Neuronal stem cell (in vitro differentiated cells): ENCODE data around the gene PDE6B.

Source experiments
- DNase-seq: peaks from one replicate; pipeline ENCODE4 v3.0.0-alpha.2; 2013; ENCODE audit warnings: low spot score
- H2AFZ ChIP-seq: one replicate; pipeline ENCODE4 v1.6.1; 2013; ENCODE audit warnings: mild to moderate bottlenecking, low read length, inconsistent platforms
- H2AK5ac ChIP-seq: 2 replicates; pipeline ENCODE4 v1.6.1; 2013; ENCODE audit warnings: low read depth, mild to moderate bottlenecking, inconsistent platforms, low read length, moderate library complexity, mixed read lengths
- H2BK120ac ChIP-seq: 2 replicates; pipeline ENCODE4 v1.6.1; 2013; ENCODE audit warnings: low read depth, mild to moderate bottlenecking, inconsistent platforms, low read length, moderate library complexity, mixed read lengths
- H2BK12ac ChIP-seq: one replicate; pipeline ENCODE4 v1.6.1; 2013; ENCODE audit warnings: low read length, inconsistent platforms
- H2BK15ac ChIP-seq: 2 replicates; pipeline ENCODE4 v1.6.1; 2013; ENCODE audit warnings: mild to moderate bottlenecking, low read length, inconsistent platforms, mixed read lengths
- H2BK5ac ChIP-seq: one replicate; pipeline ENCODE4 v1.6.1; 2013; ENCODE audit warnings: inconsistent platforms, mild to moderate bottlenecking, low read length, moderate library complexity
- H3K14ac ChIP-seq: one replicate; pipeline ENCODE4 v1.6.1; 2013; ENCODE audit warnings: low read length, inconsistent platforms
- H3K18ac ChIP-seq: 2 replicates; pipeline ENCODE4 v1.6.1; 2013; ENCODE audit warnings: low read length, inconsistent platforms
- H3K23ac ChIP-seq: 2 replicates; pipeline ENCODE4 v1.6.1; 2013; ENCODE audit warnings: low read depth, mild to moderate bottlenecking, mixed read lengths, low read length, inconsistent platforms; ENCODE audit not compliant: poor library complexity
- H3K27ac ChIP-seq: replicated peaks from 3 replicates; pipeline ENCODE4 v1.5.1; 2013; ENCODE audit warnings: low read length, inconsistent platforms
- H3K27me3 ChIP-seq, 3 experiments: 2 replicates each; pipeline ENCODE4 v1.6.1; 2013; ENCODE audit warnings: low read length in 3 of 3, mild to moderate bottlenecking in 2 of 3, inconsistent platforms in 1 of 3, low read depth in 1 of 3, mixed read lengths in 1 of 3, moderate library complexity in 1 of 3; ENCODE audit not compliant: control insufficient read depth in 3 of 3, insufficient read depth in 3 of 3
- H3K36me3 ChIP-seq, 2 donors: replicated peaks in 1 of 2; 2 replicates each; pipeline ENCODE4 v1.6.1; 2013; ENCODE audit warnings: low read length in 2 of 2; ENCODE audit not compliant: control insufficient read depth in 2 of 2, insufficient read depth in 2 of 2
- H3K4ac ChIP-seq: 2 replicates; pipeline ENCODE4 v1.6.1; 2013; ENCODE audit warnings: inconsistent platforms, mild to moderate bottlenecking, low read length, moderate library complexity
- H3K4me1 ChIP-seq, 2 donors: 1 replicate in 1 of 2; 2 replicates in 1 of 2; pipeline ENCODE4 v1.6.1; 2013; ENCODE audit warnings: low read length in 2 of 2, low read depth in 1 of 2; ENCODE audit not compliant: control insufficient read depth in 2 of 2, insufficient read depth in 1 of 2
- H3K4me2 ChIP-seq: one replicate; pipeline ENCODE4 v1.6.1; 2013; ENCODE audit warnings: mild to moderate bottlenecking, low read length, inconsistent platforms; ENCODE audit not compliant: insufficient read depth, poor library complexity, severe bottlenecking
- H3K4me3 ChIP-seq, 2 donors: 2 replicates each; pipeline ENCODE4 v1.5.1; 2013; ENCODE audit warnings: low read length in 2 of 2, mild to moderate bottlenecking in 2 of 2, inconsistent platforms in 1 of 2, moderate library complexity in 1 of 2
- H3K79me1 ChIP-seq: one replicate; pipeline ENCODE4 v1.6.1; 2013; ENCODE audit warnings: low read depth, mild to moderate bottlenecking, inconsistent platforms, low read length, moderate library complexity
- H3K9ac ChIP-seq: one replicate; pipeline ENCODE4 v1.6.1; 2013; ENCODE audit warnings: mild to moderate bottlenecking, low read depth, low read length, inconsistent platforms; ENCODE audit not compliant: poor library complexity
- H3K9me3 ChIP-seq, 2 donors: replicated peaks in 1 of 2; 2 replicates each; pipeline versions ENCODE3 to v1.6.1; 2013; ENCODE audit warnings: low read length in 2 of 2, mild to moderate bottlenecking in 2 of 2, inconsistent platforms in 1 of 2, low read depth in 1 of 2, mixed read lengths in 1 of 2, moderate library complexity in 1 of 2; ENCODE audit not compliant: control insufficient read depth in 2 of 2, insufficient read depth in 1 of 2
- H4K8ac ChIP-seq: one replicate; pipeline ENCODE4 v1.6.1; 2013; ENCODE audit warnings: low read depth, mild to moderate bottlenecking, inconsistent platforms, low read length, moderate library complexity
- H4K91ac ChIP-seq: one replicate; pipeline ENCODE4 v1.6.1; 2013; ENCODE audit warnings: low read length, low read depth, mild to moderate bottlenecking, inconsistent platforms; ENCODE audit not compliant: poor library complexity
- WGBS, 2 donors: extraction: QIAGEN DNeasy Blood & Tissue Kit; methylation state at CpG; one replicate each; pipeline ENCODE4 v1.1.7; 2013; ENCODE audit warnings: missing lambda C conversion rate in 2 of 2, mixed read lengths in 1 of 2; ENCODE audit not compliant: insufficient read length in 2 of 2, insufficient replicate concordance in 1 of 2; ENCODE audit errors: extremely low coverage in 2 of 2; 5-methylcytosine and 5-hydroxymethylcytosine counted together

PDE6B gene

DNA sequence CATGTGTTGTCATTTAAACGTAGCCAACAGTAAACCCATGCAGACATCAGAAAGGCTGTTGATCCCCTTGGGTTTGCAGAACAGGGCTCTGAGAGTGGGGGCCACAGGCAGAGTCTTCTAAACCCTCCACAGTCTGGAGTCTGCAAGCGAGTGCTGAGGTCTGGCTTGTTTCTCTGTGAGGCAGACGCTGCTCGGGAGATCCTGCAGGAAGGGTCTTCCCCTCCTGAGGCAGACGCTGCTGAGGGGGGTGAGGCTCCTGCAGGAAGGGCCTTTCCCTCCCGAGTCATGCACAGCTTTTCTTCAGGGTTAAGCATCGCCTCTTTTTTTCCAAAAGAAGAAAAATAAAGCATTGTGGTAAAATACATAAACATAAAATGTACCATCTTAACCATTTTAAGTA lies 17.1 kb upstream of the PDE6B start:
- no peak overlapping the region for H3K4me3 ChIP-seq
- no peak overlapping the region for H4K91ac ChIP-seq
- H2BK5ac ChIP-seq: no peak overlapping the region
- H3K23ac ChIP-seq: no peak overlapping the region
- H2BK120ac ChIP-seq: no peak overlapping the region
- no peak overlapping the region for H2AFZ ChIP-seq
- no peak overlapping the region for H2BK15ac ChIP-seq
- H3K36me3 ChIP-seq: no peaks in the 10 kb centered on the region
- no peak overlapping the region for H4K8ac ChIP-seq
- no peak overlapping the region for H2BK12ac ChIP-seq
- H3K9me3 ChIP-seq: peaks cover 0 to 7% of the 10 kb centered on the region in 2 donors
- DNase-seq: no peak
- no peak overlapping the region for H3K4me2 ChIP-seq
- no peaks in the 10 kb centered on the region for H3K79me1 ChIP-seq
- WGBS, 2 donors: no CpG with 5 or more reads among the region's 7 CpGs
- H3K18ac ChIP-seq: no peak overlapping the region
- H3K9ac ChIP-seq: no peak overlapping the region
- no peak overlapping the region for H3K14ac ChIP-seq
- no peak overlapping the region for H2AK5ac ChIP-seq
- H3K27ac ChIP-seq: no peak overlapping the region
- no peaks in the 10 kb centered on the region for H3K4me1 ChIP-seq
- no peak overlapping the region for H3K4ac ChIP-seq
- peaks cover 0 to 6% (median 0%) of the 10 kb centered on the region in 3 experiments for H3K27me3 ChIP-seq

DNA sequence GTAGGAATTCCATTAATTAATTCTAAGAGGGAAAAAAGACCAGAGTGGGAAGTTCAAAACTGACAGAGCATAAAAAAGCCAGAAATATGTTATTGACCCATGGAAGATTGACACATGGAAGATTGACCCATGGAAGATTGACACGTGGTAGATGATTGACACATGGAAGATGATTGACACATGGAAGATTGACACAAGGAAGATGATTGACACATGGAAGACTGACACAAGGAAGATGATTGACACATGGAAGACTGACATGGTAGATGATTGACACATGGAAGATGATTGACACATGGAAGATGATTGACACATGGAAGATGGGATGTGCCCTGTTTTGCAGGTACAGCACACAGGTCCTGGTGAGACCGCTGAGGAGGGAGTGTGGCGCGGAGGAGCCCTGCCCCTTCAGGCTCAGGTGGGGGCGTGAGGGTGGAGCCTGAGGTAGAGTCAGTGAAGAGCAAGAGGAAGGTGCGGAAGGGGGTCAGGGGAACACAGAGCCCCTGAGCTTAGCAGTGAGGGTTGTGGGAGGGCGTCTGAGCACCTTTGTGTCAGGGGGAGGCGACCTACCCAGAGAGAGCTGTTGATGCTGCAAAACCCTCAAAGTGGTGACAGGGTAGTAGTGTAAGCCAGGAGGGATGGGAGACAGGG lies 15.8 kb upstream of the PDE6B start:
- no peak overlapping the region for H2AK5ac ChIP-seq
- peak overlapping the region in 1 of 2 donors; percentile 39 for H3K4me3 ChIP-seq
- no peak overlapping the region for H2BK15ac ChIP-seq
- no peak overlapping the region for H2BK5ac ChIP-seq
- peak overlapping the region; percentile 69 for H3K23ac ChIP-seq
- peaks cover 0 to 7% of the 10 kb centered on the region in 2 donors for H3K9me3 ChIP-seq
- no peak overlapping the region for H4K8ac ChIP-seq
- H3K14ac ChIP-seq: no peak overlapping the region
- H3K18ac ChIP-seq: no peak overlapping the region
- no CpG with 5 or more reads among the region's 8 CpGs for WGBS, 2 donors
- no peaks in the 10 kb centered on the region for H3K36me3 ChIP-seq
- no peak overlapping the region for H3K4me2 ChIP-seq
- H4K91ac ChIP-seq: no peak overlapping the region
- no peaks in the 10 kb centered on the region for H3K79me1 ChIP-seq
- no peak overlapping the region for H3K27ac ChIP-seq
- H3K9ac ChIP-seq: no peak overlapping the region
- DNase-seq: no peak
- no peak overlapping the region for H2AFZ ChIP-seq
- no peak overlapping the region for H3K4ac ChIP-seq
- no peaks in the 10 kb centered on the region for H3K4me1 ChIP-seq
- peaks cover 0 to 6% (median 0%) of the 10 kb centered on the region in 3 experiments for H3K27me3 ChIP-seq
- H2BK120ac ChIP-seq: no peak overlapping the region
- no peak overlapping the region for H2BK12ac ChIP-seq

GRCh38 chr4:610411-611261 lies 14.7 kb upstream of the PDE6B start:
- H3K4me3 ChIP-seq: no peak overlapping the region
- WGBS, 2 donors: no CpG with 5 or more reads among the region's 10 CpGs
- H2BK12ac ChIP-seq: no peak overlapping the region
- H2AK5ac ChIP-seq: no peak overlapping the region
- no peak overlapping the region for H3K4ac ChIP-seq
- H4K8ac ChIP-seq: no peak overlapping the region
- peaks cover 0 to 7% of the 10 kb centered on the region in 2 donors for H3K9me3 ChIP-seq
- no peaks in the 10 kb centered on the region for H3K36me3 ChIP-seq
- H2BK120ac ChIP-seq: no peak overlapping the region
- peak overlapping the region; percentile 75 for H3K14ac ChIP-seq
- peaks cover 0 to 6% (median 0%) of the 10 kb centered on the region in 3 experiments for H3K27me3 ChIP-seq
- no peak overlapping the region for H2AFZ ChIP-seq
- H3K4me1 ChIP-seq: no peaks in the 10 kb centered on the region
- H2BK15ac ChIP-seq: no peak overlapping the region
- H3K18ac ChIP-seq: peak overlapping the region; percentile 33
- no peaks in the 10 kb centered on the region for H3K79me1 ChIP-seq
- no peak overlapping the region for H4K91ac ChIP-seq
- H3K23ac ChIP-seq: no peak overlapping the region
- no peak overlapping the region for H2BK5ac ChIP-seq
- H3K9ac ChIP-seq: peak overlapping the region; percentile 55
- no peak overlapping the region for H3K4me2 ChIP-seq
- no peak for DNase-seq
- H3K27ac ChIP-seq: no peak overlapping the region

GRCh38 chr4:612052-612748 lies 13.2 kb upstream of the PDE6B start:
- Histone ChIP-seq H3K4me1 (no peaks in the 10 kb centered on the region), H2BK120ac (no peak overlapping the region), H3K9ac (no peak overlapping the region), H3K4me2 (no peak overlapping the region), H3K36me3 (no peaks in the 10 kb centered on the region), H2BK5ac (peak overlapping the region; percentile 45), H2AFZ (no peak overlapping the region), H3K27me3 (peaks cover 0 to 6% (median 0%) of the 10 kb centered on the region in 3 experiments), H3K14ac (peak overlapping the region; percentile 56), H4K91ac (no peak overlapping the region), H3K79me1 (no peaks in the 10 kb centered on the region), H3K4me3 (no peak overlapping the region), H3K9me3 (peaks cover 0 to 7% of the 10 kb centered on the region in 2 donors), H4K8ac (no peak overlapping the region), H2BK15ac (no peak overlapping the region), H2AK5ac (peak overlapping the region; percentile 11), H3K27ac (no peak overlapping the region), H3K23ac (no peak overlapping the region), H3K18ac (peak overlapping the region; percentile 51), H3K4ac (no peak overlapping the region), H2BK12ac (no peak overlapping the region)
- no CpG with 5 or more reads among the region's 22 CpGs for WGBS, 2 donors
- no peak for DNase-seq
